Islet precursor cell (in vitro differentiated cells): Measurements from ENCODE around the gene SLIT3.
A peak's percentile ranks its signal among the peaks of the same experiment; 100 is the strongest.
"Not testable (repeated sequence)": the region's sequence is repeated elsewhere in the genome, so short reads cannot be mapped to it uniquely, and the experiment has no call there.

Experiments
- DNase-seq: peaks from one replicate; pipeline ENCODE4 v3.0.0-alpha.2; 2018

SLIT3 gene

DNA sequence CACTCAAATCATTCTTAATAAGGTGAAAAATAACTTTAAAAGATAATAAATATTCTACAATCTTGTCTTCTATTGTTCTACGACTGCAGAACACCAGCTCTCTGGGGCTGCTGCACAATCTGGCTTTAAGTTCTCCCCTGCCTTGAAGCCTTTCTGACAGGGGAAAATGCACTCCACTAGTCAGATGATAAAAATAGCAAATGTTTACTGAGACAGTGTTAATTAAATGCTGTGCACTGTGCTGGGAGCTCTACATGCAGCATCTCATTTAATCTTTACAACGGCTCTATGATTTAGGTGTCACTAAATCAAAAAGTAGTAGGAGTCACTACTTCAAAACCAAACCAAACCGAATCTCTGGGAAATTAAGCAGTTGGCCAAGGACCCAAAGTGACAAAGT, 132.7 kb downstream of the SLIT3 start:
- no peak for DNase-seq

- no peak for DNase-seq
These were observed 134.9 kb downstream of the SLIT3 start for GRCh38 chr5:169166078-169166477.

DNA sequence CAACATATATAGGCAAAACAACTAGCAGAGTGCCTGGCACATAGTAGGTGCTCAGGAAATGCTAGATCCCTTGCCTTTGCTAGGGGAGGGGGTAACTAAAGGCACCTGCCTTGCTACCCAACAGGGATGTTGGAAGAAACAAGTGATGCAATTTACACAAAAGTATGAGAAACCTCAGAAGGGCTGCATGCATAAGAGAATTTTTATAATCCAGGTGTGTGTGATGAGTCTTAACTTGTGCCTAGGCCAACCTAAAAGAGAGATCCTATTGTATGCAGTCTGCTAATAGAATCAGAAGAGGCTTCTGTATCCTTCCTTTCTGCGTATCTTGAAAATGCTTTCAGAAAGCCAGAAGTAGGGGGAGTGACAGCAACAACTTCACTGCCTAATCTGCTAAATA, 135.9 kb downstream of the SLIT3 start:
- no peak for DNase-seq

- peak; percentile 97 for DNase-seq
These were observed 136.4 kb downstream of the SLIT3 start for GRCh38 chr5:169164481-169164925.

DNA sequence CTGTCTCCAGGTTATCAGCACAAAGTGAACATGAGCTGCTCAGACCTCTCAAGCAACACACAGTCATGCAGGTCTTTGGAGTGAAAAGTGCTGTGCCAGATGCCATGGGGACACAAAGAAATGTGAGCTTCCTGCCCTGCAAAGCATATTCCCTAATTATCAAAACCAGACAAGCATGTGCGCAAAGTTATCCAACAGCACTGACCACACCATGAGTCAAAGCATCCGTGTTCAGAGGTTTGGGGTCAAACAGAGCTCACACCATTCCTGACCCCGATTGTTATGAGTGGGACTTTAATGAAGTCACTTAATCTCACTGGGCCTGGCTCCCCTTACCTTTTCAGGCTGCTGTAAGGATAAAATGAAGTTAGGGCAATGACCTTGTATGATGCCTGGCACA, 138.5 kb downstream of the SLIT3 start:
- DNase-seq = peak; percentile 53

- peak; percentile 95 for DNase-seq
These were observed 139.8 kb downstream of the SLIT3 start for GRCh38 chr5:169161022-169161680.

GRCh38 chr5:169160405-169160901, 140.5 kb downstream of the SLIT3 start:
- DNase-seq = peak; percentile 38

GRCh38 chr5:169158764-169159163, 142.2 kb downstream of the SLIT3 start:
- no peak for DNase-seq

- DNase-seq = no peak
These were observed 143.9 kb downstream of the SLIT3 start for GRCh38 chr5:169157064-169157463.

- no peak for DNase-seq
These were observed 146.3 kb downstream of the SLIT3 start for GRCh38 chr5:169154679-169155078.

GRCh38 chr5:169153405-169153804, 147.5 kb downstream of the SLIT3 start:
- DNase-seq = peak; percentile 73

GRCh38 chr5:169152946-169153345, 148.0 kb downstream of the SLIT3 start:
- peak; percentile 81 for DNase-seq

GRCh38 chr5:169152453-169152852, 148.5 kb downstream of the SLIT3 start:
- DNase-seq = peak; percentile 78

DNA sequence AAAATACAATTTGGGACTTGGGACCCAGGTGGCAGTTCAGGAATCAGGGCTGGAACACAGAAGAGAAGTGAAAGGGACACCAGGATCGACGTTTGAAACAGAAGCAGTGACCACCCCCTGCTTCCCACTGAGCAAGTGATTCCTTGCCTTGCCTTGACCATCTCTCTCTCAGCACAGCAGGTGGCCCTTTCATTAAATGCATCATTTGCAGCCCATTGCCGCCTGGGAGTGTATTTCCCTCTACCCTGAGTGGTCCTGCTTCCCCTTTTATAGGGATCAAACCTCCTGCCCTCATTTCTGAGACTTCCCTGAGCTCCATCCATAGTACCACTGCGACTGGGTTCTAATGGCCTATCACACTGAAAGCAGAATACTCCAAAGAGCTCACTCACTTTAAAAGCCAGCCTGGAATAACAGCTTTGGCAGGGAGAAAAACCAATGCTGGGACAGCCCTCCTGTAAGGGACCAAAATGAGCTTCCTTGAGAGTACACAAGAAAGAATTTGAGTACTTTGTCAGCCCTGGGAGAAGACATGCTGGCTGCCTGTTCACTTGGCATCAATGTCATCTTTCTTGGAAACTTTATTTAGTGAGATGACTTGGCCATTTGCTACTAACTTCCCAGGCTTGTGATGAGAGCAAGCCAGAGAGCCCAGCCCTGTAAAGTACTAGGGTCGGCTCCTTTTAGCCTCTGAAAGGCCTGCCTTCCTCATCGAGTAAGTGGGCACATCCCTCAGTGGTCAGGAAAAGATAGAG, 149.7 kb downstream of the SLIT3 start:
- peak; percentile 38 for DNase-seq

GRCh38 chr5:169150108-169150507, 150.8 kb downstream of the SLIT3 start:
- DNase-seq = peak; percentile 43

DNA sequence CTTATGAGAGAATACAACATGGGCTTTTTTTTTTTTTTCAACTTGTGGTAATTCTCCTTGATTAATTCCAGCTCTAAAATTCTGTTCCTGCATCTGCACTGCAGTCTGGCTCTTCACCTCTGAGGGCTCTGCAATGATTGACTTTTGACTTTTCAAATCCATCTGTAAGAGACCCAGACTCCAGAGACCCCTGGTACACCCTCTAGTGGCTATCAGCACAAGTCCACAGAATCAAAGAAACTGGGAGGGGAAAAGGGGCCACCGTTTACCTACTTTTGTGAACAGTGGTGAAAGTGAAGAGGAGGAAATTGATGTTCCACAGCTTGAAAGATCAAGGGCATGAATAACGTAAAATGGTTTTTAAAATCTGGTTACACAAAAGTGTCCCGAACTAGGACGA, 151.6 kb downstream of the SLIT3 start:
- DNase-seq = no peak

- DNase-seq = peak; percentile 13
These were observed 152.7 kb downstream of the SLIT3 start for GRCh38 chr5:169148138-169148740.

DNA sequence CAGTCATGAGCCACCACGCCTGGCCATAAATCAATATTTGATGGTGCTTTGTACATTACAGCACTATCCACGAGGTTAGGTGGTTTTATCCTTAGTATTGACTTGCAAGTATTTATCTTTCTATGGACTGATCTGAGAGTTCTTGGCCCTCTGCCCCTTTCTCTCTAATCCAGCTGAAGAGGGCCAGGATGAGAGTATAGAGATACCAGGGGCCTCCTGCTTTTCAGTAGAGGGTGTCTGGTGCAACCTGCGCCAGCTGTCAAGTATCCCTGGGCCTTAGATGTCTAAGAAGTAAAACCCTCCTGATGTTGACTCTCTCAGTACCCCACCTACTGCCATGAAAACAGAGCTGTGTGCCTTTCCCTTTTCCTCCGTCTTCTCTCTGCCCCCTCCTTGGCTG, 153.4 kb downstream of the SLIT3 start:
- DNase-seq = no peak

GRCh38 chr5:169146158-169146557, 154.8 kb downstream of the SLIT3 start:
- peak; percentile 19 for DNase-seq

GRCh38 chr5:169142264-169142970, 158.5 kb downstream of the SLIT3 start:
- peak; percentile 29 for DNase-seq

DNA sequence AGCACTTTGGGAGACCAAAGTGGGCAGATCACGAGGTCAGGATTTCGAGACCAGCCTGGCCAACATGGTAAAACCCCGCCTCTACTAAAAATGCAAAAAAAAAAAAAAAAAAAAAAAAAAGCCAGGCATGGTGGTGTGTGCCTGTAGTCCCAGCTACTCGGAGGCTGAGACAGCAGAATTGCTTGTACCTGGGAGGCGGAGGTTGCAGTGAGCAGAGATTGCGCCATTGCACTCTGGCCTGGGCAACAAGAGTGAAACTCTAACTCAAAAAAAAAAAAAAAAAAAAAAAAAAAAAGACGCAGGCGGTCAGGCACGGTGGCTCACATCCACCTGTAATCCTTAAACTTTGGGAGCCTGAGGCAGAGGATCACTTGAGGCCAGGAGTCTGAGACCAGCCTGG, 160.7 kb downstream of the SLIT3 start:
- DNase-seq = not testable (repeated sequence)

DNA sequence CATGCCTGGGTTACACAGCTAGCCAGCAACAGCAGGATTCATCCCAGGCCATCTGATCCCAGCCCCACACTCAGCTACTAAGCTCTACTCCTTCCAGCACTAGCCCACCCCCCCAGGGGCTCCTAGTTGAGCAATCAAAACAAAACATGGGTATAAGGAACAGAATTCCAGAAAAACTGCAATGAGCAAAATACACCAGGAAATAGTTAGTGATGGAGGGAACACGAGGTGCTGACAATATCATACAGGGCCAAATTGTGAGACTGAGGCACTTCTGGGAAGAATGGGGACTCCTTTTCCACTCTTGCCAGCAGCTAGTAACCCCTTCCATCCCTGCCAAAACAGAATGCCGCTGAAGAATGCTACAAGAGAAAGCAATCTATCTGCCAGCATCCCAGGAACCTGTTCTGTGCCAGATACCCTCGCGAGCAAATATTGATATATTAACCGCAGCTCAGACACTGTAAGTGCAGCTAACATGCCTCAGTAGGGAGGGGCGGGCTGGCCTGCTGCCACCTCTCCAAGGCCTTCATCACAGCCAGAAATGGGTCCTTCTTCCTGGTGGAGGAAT, 161.4 kb downstream of the SLIT3 start:
- DNase-seq = no peak

GRCh38 chr5:169133531-169133930, 167.4 kb downstream of the SLIT3 start:
- no peak for DNase-seq
